ENCODE data around the gene NAA60.

NAA60 gene

GRCh38 chr16:3458278-3458851 lies 14.9 kb downstream of the NAA60 start:
- TF ChIP-seq CTCF (IDR thresholded peaks at IDR 0.05; ENCODE audit: insufficient read depth, missing control alignments) = no peak
- DNase-seq (ENCODE audit: insufficient read length, low spot score) (no peak), FAIRE-seq (no peak)

- FAIRE-seq (no peak), DNase-seq (ENCODE audit: insufficient read length, low spot score) (no peak)
- TF ChIP-seq CTCF (IDR thresholded peaks at IDR 0.05; ENCODE audit: insufficient read depth, missing control alignments) = no peak
These were observed 15.4 kb downstream of the NAA60 start for GRCh38 chr16:3458852-3459361.

GRCh38 chr16:3459401-3460090 lies 16.1 kb downstream of the NAA60 start:
- DNase-seq (ENCODE audit: insufficient read length, low spot score) (no peak), FAIRE-seq (no peak)
- no peak for TF ChIP-seq CTCF (IDR thresholded peaks at IDR 0.05; ENCODE audit: insufficient read depth, missing control alignments)

- no peak for TF ChIP-seq CTCF (IDR thresholded peaks at IDR 0.05; ENCODE audit: insufficient read depth, missing control alignments)
- FAIRE-seq = no peak
- no peak for DNase-seq (ENCODE audit: insufficient read length, low spot score)
These were observed 16.6 kb downstream of the NAA60 start for GRCh38 chr16:3460121-3460520.

- no peak for FAIRE-seq
- no peak for DNase-seq (ENCODE audit: insufficient read length, low spot score)
- TF ChIP-seq CTCF (IDR thresholded peaks at IDR 0.05; ENCODE audit: insufficient read depth, missing control alignments) = no peak
These were observed 17.1 kb downstream of the NAA60 start for GRCh38 chr16:3460585-3460984.

- FAIRE-seq = no peak
- peak; percentile 20 for TF ChIP-seq CTCF (IDR thresholded peaks at IDR 0.05; ENCODE audit: insufficient read depth, missing control alignments)
- DNase-seq (ENCODE audit: insufficient read length, low spot score) = no peak
These were observed 17.7 kb downstream of the NAA60 start for GRCh38 chr16:3461151-3461550.

- FAIRE-seq (no peak), DNase-seq (ENCODE audit: insufficient read length, low spot score) (no peak)
- no peak for TF ChIP-seq CTCF (IDR thresholded peaks at IDR 0.05; ENCODE audit: insufficient read depth, missing control alignments)
These were observed 21.8 kb downstream of the NAA60 start for GRCh38 chr16:3465301-3465700.

Measured in D721Med (cell line).